T47D (cell line): Measurements from ENCODE around the gene LIPH.
"Not testable (repeated sequence)": the region's sequence is repeated elsewhere in the genome, so short reads cannot be mapped to it uniquely, and the experiment has no call there.

Experiments
- DNase-seq, 2 experiments: peaks; one replicate each; pipeline versions ENCODE4 v3.0.0 to v3.0.0-alpha.2; 2011 to 2012; ENCODE audit warnings: low read depth in 1 of 2, low spot score in 1 of 2
- JUND ChIP-seq: IDR thresholded peaks from 2 replicates; pipeline ENCODE4 v1.6.1; 2012; ENCODE audit warnings: low read depth
- in situ Hi-C: cut with HindIII; loops from 2 replicates; pipeline ENCODE4 v1.10.0; 2016; ENCODE audit warnings: low sequenced_read_pairs, low pct_unique_long_range_greater_than_20kb

Gene LIPH

DNA sequence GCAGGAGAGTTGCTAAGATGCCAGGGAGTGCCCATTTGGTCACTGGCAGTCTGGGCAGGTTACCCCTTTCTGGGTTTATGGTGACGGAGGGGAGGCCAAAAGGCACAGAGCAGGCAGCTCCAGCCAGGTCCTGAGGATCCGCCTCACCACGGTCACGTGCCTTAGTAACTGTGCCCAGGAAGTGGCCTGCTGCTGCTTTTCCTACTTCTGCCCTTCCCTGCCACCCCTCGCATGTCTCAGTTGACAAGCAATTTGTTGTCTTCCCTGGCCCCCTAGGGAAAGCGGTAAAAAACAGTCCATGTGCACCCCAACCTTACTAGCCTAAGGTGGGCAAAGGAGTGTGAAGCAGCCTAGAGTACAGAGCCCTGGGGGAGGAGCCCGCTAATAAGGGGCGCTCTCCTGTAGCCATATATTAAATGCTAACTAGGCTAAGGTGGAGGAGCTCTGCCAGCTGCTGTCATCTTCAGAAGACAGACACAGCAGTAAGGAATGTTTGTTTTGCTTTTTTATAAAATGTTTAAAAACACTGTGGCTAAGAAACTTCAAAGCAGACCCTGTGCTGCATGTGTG is 9.1 kb upstream of the LIPH start:
- DNase-seq: no peak
- TF ChIP-seq JUND: no peak
- in situ Hi-C loops: no loop called here

DNA sequence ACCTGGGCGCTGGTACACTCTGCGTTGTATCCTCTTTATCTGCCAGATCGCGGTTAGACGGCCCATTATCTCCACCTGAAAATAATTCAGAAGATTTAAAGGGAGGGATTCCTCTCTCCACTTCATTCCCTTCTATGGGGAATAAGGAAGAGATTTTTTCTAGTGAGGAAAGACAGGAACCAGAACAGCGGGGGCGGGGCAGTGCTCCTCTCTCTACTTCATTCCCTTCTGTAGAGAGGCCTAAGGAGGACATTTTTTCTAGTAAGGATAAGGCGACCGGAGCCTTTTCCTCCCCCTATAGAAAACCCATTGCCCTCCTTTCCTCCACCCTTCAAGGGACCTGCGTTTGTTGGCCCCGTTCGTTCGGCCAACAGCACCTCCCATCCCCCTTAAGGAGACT is 8.3 kb upstream of the LIPH start:
- in situ Hi-C loops: no loop called here
- TF ChIP-seq JUND: no peak
- DNase-seq: no peak

- DNase-seq: no peak
- in situ Hi-C loops: no loop called here
Measured at GRCh38 chr3:185559706-185560090, 7.3 kb upstream of the LIPH start.

DNA sequence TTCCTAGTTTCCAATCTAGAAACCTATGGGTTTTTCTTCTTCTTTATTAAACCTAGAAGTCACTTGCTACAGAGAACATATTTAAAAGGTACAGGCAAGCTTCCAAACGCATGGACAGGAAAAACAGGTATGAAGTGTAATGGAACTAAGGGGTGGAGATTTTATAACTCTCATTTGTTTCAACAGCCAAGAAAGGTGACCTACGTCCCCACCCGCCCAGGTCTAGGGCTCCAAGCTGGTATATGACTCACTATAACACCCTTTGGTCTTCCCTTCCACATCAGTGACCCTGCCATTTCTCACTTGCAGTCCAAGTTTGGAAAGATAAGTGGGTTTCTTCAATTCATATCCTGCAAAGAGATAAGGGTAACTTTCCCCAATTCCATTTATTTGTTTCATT is 6.0 kb upstream of the LIPH start:
- in situ Hi-C loops: no loop called here
- no peak; the same call in 1 of the 2 replicates for TF ChIP-seq JUND
- DNase-seq: peak; percentile 79 to 93

More at GRCh38 chr3:185559706-185560090, 7.3 kb upstream of the LIPH start:
- TF ChIP-seq JUND: no peak

DNA sequence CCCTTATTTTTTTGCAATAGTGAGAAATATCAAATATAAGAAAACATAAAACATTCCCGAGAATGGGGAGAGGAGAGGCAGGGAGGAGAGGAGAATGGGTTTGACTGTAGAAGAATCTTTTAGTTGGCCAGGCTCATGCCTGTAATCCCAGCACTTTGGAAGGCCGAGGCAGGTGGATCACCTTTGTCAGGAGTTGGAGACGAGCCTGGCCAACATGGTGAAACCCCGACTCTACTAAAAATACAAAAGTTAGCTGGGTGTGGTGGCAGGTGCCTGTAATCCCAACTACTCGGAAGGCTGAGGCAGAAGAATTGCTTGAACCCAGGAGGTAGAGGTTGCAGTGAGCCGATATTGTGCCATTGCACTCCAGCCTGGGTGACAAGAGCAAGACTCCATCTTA is 4.3 kb upstream of the LIPH start:
- DNase-seq, in situ Hi-C loops: not testable (repeated sequence)

- DNase-seq: no peak
- in situ Hi-C loops: no loop called here
- no peak for TF ChIP-seq JUND
Measured at GRCh38 chr3:185555860-185556347, 3.5 kb upstream of the LIPH start.

- DNase-seq: no peak
- in situ Hi-C loops: no loop called here
- TF ChIP-seq JUND: no peak
Measured at GRCh38 chr3:185555101-185555501, 2.7 kb upstream of the LIPH start.

- peak; percentile 36; the same call in 1 of the 2 replicates for TF ChIP-seq JUND
- in situ Hi-C loops: no loop called here
Measured at GRCh38 chr3:185549651-185550111, 2.7 kb downstream of the LIPH start.

DNA sequence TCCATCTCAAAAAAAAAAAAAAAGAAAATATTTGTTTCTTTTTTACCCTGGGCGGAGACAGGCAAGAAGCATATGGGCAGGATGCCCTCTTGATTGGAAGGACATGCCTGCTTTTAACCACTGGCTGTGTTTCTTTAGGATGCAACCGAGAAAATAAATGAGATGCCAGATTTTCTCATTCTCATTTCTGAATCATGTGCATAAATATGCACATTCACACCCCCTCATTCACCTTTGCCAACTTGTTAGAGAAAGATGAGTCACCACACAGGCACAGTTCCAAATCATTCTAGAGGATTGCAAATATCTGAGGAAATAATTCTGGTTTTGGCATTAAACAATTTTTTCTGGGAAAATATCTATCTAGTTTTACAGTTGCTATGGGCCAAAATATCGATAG is 3.3 kb downstream of the LIPH start:
- peak in 1 of 2 experiments; percentile 75 for DNase-seq
- in situ Hi-C loops: no loop called here
- 0 out of 2 replicates have a peak, but pooled peaks have one; percentile 49 for TF ChIP-seq JUND

More at GRCh38 chr3:185549651-185550111, 2.7 kb downstream of the LIPH start:
- peak in 1 of 2 experiments; percentile 84 for DNase-seq

DNA sequence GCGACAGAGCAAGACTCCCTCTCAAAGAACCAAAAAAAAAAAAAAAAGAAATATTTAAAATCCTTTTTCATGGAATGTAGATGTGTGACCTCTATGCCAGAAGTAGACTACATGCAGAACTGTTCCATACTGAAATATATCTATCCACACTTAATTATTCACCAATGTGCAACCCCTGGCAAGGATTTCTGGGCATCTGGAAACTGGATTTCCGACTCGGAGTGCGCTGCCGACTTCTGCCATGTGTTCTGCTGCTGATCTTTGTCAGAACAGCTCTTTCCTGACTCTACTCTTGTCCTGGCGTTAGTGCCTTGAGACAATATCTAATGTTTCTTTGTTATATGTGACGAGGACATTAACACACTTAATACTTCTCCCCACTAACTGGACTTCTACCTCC is 11.7 kb downstream of the LIPH start:
- in situ Hi-C loops: no loop called here
- no peak for DNase-seq
- no peak for TF ChIP-seq JUND

DNA sequence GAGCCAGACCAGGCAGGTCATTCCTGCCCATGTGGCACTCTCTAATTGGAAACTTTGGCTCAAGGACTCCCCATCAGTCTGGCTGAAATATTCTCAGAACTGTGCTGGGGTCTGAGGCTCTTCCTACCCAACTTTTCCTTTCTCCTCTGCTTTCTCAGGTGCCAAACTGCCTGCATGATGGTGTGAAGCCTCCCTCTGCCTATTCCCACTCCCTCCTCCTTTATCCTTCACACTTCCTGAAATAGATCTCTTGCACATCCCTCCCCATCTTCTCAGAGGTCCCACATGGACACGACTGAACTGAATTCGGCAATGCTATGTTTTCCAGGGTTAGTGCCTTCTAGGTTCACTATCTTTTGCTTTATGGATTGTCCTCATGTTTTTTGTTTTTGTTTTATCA is 12.5 kb downstream of the LIPH start:
- in situ Hi-C loops: no loop called here
- DNase-seq: no peak
- TF ChIP-seq JUND: no peak

DNA sequence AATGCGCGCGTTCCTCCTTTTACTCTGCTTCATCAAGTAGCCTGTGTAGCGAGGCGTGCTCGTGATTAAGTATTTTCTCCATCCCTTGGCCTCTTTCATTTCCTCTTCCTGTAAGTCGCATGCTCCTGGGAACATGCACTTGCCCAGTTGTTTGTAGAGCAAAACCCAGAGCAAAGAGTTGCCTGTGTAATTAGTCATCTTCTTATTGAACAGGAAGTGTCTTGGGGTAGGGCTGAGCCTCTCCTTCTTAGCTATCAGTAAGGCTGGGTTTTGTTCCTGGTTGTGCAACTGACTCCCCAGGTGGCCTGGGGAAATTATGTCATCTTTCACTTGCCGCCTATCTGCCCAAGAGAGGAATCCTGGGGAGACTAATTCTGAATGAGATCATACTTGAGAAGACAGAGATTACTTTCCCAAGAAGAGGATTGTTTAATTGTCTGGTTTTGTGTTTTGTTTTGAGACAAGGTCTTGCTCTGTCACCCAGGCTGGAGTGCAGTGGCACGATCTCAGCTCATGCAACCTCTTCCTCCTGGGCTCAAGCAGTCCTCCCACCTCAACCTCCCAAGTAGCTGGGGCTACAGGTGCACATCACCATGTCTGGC is 14.9 kb downstream of the LIPH start:
- in situ Hi-C loops: no loop called here
- peak in 1 of 2 experiments; percentile 77 for DNase-seq
- TF ChIP-seq JUND: no peak

DNA sequence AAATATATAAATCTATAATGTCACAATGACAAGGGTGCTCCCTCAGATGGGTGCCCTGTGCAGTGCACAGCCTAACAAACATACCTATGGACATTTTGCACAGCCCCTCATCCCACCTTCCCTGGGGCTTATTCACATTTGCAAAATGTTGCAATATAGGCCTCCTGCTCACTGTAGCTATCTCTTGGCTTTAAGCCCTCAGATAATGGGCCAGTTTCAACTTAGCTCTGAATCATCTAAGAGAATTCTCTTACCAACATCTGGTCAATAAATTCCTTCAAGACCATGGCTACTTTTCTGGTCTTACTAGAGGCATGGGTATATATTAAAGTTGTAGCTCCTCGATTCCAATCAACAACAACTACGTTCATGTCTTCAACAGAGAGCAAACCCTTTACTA is 17.9 kb downstream of the LIPH start:
- DNase-seq: no peak
- no peak for TF ChIP-seq JUND
- in situ Hi-C loops: no loop called here
